Panc1 (cell line): ENCODE results near the gene ENTPD6.

Source experiments
- CTCF ChIP-seq: fragments of 450-650 bp; IDR thresholded peaks from 2 replicates; pipeline ENCODE4 v1.5.1; 2017; ENCODE audit warnings: mild to moderate bottlenecking
- POLR2AphosphoS5 ChIP-seq: IDR thresholded peaks from 2 replicates; pipeline ENCODE4 v1.6.1; 2012; ENCODE audit warnings: mild to moderate bottlenecking, low read depth, low read length, moderate library complexity
- REST ChIP-seq, 2 experiments: IDR thresholded peaks; 2 replicates each; pipeline ENCODE4 v1.6.1; 2011 to 2012; ENCODE audit warnings: low read depth in 2 of 2, control low read depth in 1 of 2, low read length in 1 of 2, mild to moderate bottlenecking in 1 of 2, moderate library complexity in 1 of 2; ENCODE audit not compliant: insufficient read depth in 1 of 2
- TCF7L2 ChIP-seq: IDR thresholded peaks from 2 replicates; pipeline ENCODE4 v1.6.1; 2011; ENCODE audit warnings: mild to moderate bottlenecking, low read depth, low read length, inconsistent platforms

- TF ChIP-seq REST (IDR thresholded peaks at IDR 0.05; ENCODE audit: insufficient read depth in 1 of 2, low read depth in 2 of 2, low read length in 1 of 2) (no peak), POLR2AphosphoS5 (no peak), CTCF (no peak), TCF7L2 (no peak)
These were observed 3.3 kb downstream of the ENTPD6 start for GRCh38 chr20:25198663-25199383.
